ENCODE measurements around the gene ATP10A.

GRCh38 chr15:25733856-25734679 is 129.1 kb downstream of the ATP10A start:
- TF ChIP-seq, protein P1, sequence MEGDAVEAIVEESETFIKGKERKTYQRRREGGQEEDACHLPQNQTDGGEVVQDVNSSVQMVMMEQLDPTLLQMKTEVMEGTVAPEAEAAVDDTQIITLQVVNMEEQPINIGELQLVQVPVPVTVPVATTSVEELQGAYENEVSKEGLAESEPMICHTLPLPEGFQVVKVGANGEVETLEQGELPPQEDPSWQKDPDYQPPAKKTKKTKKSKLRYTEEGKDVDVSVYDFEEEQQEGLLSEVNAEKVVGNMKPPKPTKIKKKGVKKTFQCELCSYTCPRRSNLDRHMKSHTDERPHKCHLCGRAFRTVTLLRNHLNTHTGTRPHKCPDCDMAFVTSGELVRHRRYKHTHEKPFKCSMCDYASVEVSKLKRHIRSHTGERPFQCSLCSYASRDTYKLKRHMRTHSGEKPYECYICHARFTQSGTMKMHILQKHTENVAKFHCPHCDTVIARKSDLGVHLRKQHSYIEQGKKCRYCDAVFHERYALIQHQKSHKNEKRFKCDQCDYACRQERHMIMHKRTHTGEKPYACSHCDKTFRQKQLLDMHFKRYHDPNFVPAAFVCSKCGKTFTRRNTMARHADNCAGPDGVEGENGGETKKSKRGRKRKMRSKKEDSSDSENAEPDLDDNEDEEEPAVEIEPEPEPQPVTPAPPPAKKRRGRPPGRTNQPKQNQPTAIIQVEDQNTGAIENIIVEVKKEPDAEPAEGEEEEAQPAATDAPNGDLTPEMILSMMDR (IDR thresholded peaks at IDR 0.05), result no peak
- TF ChIP-seq POLR2A (IDR thresholded peaks at IDR 0.05), result no peak
